Neuronal stem cell (in vitro differentiated cells): ENCODE data around the gene CEP131.

Experiments
- DNase-seq: peaks from one replicate; pipeline ENCODE4 v3.0.0-alpha.2; 2013; ENCODE audit warnings: low spot score
- H2AFZ ChIP-seq: one replicate; pipeline ENCODE4 v1.6.1; 2013; ENCODE audit warnings: mild to moderate bottlenecking, low read length, inconsistent platforms
- H2AK5ac ChIP-seq: 2 replicates; pipeline ENCODE4 v1.6.1; 2013; ENCODE audit warnings: low read depth, mild to moderate bottlenecking, inconsistent platforms, low read length, moderate library complexity, mixed read lengths
- H2BK120ac ChIP-seq: 2 replicates; pipeline ENCODE4 v1.6.1; 2013; ENCODE audit warnings: low read depth, mild to moderate bottlenecking, inconsistent platforms, low read length, moderate library complexity, mixed read lengths
- H2BK12ac ChIP-seq: one replicate; pipeline ENCODE4 v1.6.1; 2013; ENCODE audit warnings: low read length, inconsistent platforms
- H2BK15ac ChIP-seq: 2 replicates; pipeline ENCODE4 v1.6.1; 2013; ENCODE audit warnings: mild to moderate bottlenecking, low read length, inconsistent platforms, mixed read lengths
- H2BK5ac ChIP-seq: one replicate; pipeline ENCODE4 v1.6.1; 2013; ENCODE audit warnings: inconsistent platforms, mild to moderate bottlenecking, low read length, moderate library complexity
- H3K14ac ChIP-seq: one replicate; pipeline ENCODE4 v1.6.1; 2013; ENCODE audit warnings: low read length, inconsistent platforms
- H3K18ac ChIP-seq: 2 replicates; pipeline ENCODE4 v1.6.1; 2013; ENCODE audit warnings: low read length, inconsistent platforms
- H3K23ac ChIP-seq: 2 replicates; pipeline ENCODE4 v1.6.1; 2013; ENCODE audit warnings: low read depth, mild to moderate bottlenecking, mixed read lengths, low read length, inconsistent platforms; ENCODE audit not compliant: poor library complexity
- H3K27ac ChIP-seq: replicated peaks from 3 replicates; pipeline ENCODE4 v1.5.1; 2013; ENCODE audit warnings: low read length, inconsistent platforms
- H3K27me3 ChIP-seq, 3 experiments: 2 replicates each; pipeline ENCODE4 v1.6.1; 2013; ENCODE audit warnings: low read length in 3 of 3, mild to moderate bottlenecking in 2 of 3, inconsistent platforms in 1 of 3, low read depth in 1 of 3, mixed read lengths in 1 of 3, moderate library complexity in 1 of 3; ENCODE audit not compliant: control insufficient read depth in 3 of 3, insufficient read depth in 3 of 3
- H3K36me3 ChIP-seq, 2 donors: replicated peaks in 1 of 2; 2 replicates each; pipeline ENCODE4 v1.6.1; 2013; ENCODE audit warnings: low read length in 2 of 2; ENCODE audit not compliant: control insufficient read depth in 2 of 2, insufficient read depth in 2 of 2
- H3K4ac ChIP-seq: 2 replicates; pipeline ENCODE4 v1.6.1; 2013; ENCODE audit warnings: inconsistent platforms, mild to moderate bottlenecking, low read length, moderate library complexity
- H3K4me1 ChIP-seq, 2 donors: 1 replicate in 1 of 2; 2 replicates in 1 of 2; pipeline ENCODE4 v1.6.1; 2013; ENCODE audit warnings: low read length in 2 of 2, low read depth in 1 of 2; ENCODE audit not compliant: control insufficient read depth in 2 of 2, insufficient read depth in 1 of 2
- H3K4me2 ChIP-seq: one replicate; pipeline ENCODE4 v1.6.1; 2013; ENCODE audit warnings: mild to moderate bottlenecking, low read length, inconsistent platforms; ENCODE audit not compliant: insufficient read depth, poor library complexity, severe bottlenecking
- H3K4me3 ChIP-seq, 2 donors: 2 replicates each; pipeline ENCODE4 v1.5.1; 2013; ENCODE audit warnings: low read length in 2 of 2, mild to moderate bottlenecking in 2 of 2, inconsistent platforms in 1 of 2, moderate library complexity in 1 of 2
- H3K79me1 ChIP-seq: one replicate; pipeline ENCODE4 v1.6.1; 2013; ENCODE audit warnings: low read depth, mild to moderate bottlenecking, inconsistent platforms, low read length, moderate library complexity
- H3K9ac ChIP-seq: one replicate; pipeline ENCODE4 v1.6.1; 2013; ENCODE audit warnings: mild to moderate bottlenecking, low read depth, low read length, inconsistent platforms; ENCODE audit not compliant: poor library complexity
- H3K9me3 ChIP-seq, 2 donors: replicated peaks in 1 of 2; 2 replicates each; pipeline versions ENCODE3 to v1.6.1; 2013; ENCODE audit warnings: low read length in 2 of 2, mild to moderate bottlenecking in 2 of 2, inconsistent platforms in 1 of 2, low read depth in 1 of 2, mixed read lengths in 1 of 2, moderate library complexity in 1 of 2; ENCODE audit not compliant: control insufficient read depth in 2 of 2, insufficient read depth in 1 of 2
- H4K8ac ChIP-seq: one replicate; pipeline ENCODE4 v1.6.1; 2013; ENCODE audit warnings: low read depth, mild to moderate bottlenecking, inconsistent platforms, low read length, moderate library complexity
- H4K91ac ChIP-seq: one replicate; pipeline ENCODE4 v1.6.1; 2013; ENCODE audit warnings: low read length, low read depth, mild to moderate bottlenecking, inconsistent platforms; ENCODE audit not compliant: poor library complexity
- WGBS, 2 donors: extraction: QIAGEN DNeasy Blood & Tissue Kit; methylation state at CpG; one replicate each; pipeline ENCODE4 v1.1.7; 2013; ENCODE audit warnings: missing lambda C conversion rate in 2 of 2, mixed read lengths in 1 of 2; ENCODE audit not compliant: insufficient read length in 2 of 2, insufficient replicate concordance in 1 of 2; ENCODE audit errors: extremely low coverage in 2 of 2; 5-methylcytosine and 5-hydroxymethylcytosine counted together

CEP131 gene

GRCh38 chr17:81221371-81221841 is 1.4 kb downstream of the CEP131 start:
- peak overlapping the region; percentile 70 for H3K18ac ChIP-seq
- WGBS, 2 donors = no CpG with 5 or more reads among the region's 11 CpGs
- H2BK5ac ChIP-seq = peak overlapping the region; percentile 83
- no peak overlapping the region for H2BK15ac ChIP-seq
- no peak overlapping the region for H2BK120ac ChIP-seq
- DNase-seq = peak; percentile 52
- peak overlapping the region; percentile 63 for H3K14ac ChIP-seq
- H3K4me1 ChIP-seq = peaks cover 13 to 20% of the 10 kb centered on the region in 2 donors
- peaks cover 20% of the 10 kb centered on the region for H3K79me1 ChIP-seq
- peak overlapping the region; percentile 84 for H2AK5ac ChIP-seq
- peak overlapping the region; percentile 52 for H3K23ac ChIP-seq
- peaks cover 12 to 28% of the 10 kb centered on the region in 2 donors for H3K36me3 ChIP-seq
- H4K91ac ChIP-seq = no peak overlapping the region
- no peaks in the 10 kb centered on the region for H3K9me3 ChIP-seq
- H2BK12ac ChIP-seq = no peak overlapping the region
- H3K27me3 ChIP-seq = no peaks in the 10 kb centered on the region
- no peak overlapping the region for H3K27ac ChIP-seq
- H3K9ac ChIP-seq = peak overlapping the region; percentile 97
- H3K4me2 ChIP-seq = peak overlapping the region; percentile 96
- no peak overlapping the region for H3K4ac ChIP-seq
- no peak overlapping the region for H2AFZ ChIP-seq
- no peak overlapping the region for H4K8ac ChIP-seq
- H3K4me3 ChIP-seq = peak overlapping the region; percentile 92 to 96

DNA sequence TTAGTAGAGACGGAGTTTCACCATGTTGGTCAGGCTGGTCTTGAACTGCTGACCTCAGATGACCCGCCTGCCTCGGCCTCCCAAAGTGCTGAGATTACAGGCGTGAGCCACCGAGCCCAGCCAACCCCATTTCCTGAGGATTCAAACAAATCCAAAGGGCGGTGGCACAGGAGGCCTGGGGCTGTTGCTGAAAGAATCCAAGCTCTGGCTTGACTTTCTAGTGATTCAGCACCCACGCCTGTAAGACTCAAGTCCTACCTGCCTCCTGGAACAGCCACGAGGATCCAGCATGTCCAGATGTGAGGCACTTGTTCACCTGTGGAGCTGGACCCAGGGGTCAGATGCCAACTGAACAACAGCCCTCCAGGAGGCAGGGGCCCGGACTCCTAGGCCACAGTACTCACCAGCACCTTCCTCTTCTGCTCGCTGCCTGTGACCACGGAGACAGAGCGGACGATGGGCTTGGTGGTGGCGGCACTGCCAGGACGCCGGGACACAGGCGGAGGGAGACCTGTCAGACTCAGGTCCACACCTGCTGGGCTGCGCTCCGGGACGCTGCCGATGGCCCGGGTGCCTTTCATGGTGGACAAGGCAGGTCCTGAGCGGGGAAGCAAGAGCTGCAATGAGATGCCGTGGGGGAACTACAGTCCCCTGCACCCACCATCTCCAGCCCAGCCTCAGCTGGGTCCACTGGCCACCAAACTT is 3.1 kb downstream of the CEP131 start:
- Histone ChIP-seq H4K91ac (no peak overlapping the region), H3K9ac (peak overlapping the region; percentile 21), H3K36me3 (peaks cover 12 to 31% of the 10 kb centered on the region in 2 donors), H2BK12ac (no peak overlapping the region), H2BK15ac (peak overlapping the region; percentile 58), H3K4ac (no peak overlapping the region), H3K4me2 (no peak overlapping the region), H2AK5ac (no peak overlapping the region), H3K18ac (no peak overlapping the region), H3K4me3 (peak overlapping the region in 1 of 2 donors; percentile 38), H3K23ac (peak overlapping the region; percentile 85), H3K9me3 (no peaks in the 10 kb centered on the region), H3K4me1 (peaks cover 13 to 20% of the 10 kb centered on the region in 2 donors), H2AFZ (no peak overlapping the region), H3K27me3 (no peaks in the 10 kb centered on the region), H3K27ac (no peak overlapping the region), H3K14ac (no peak overlapping the region), H2BK120ac (peak overlapping the region; percentile 54), H4K8ac (no peak overlapping the region), H3K79me1 (peaks cover 20% of the 10 kb centered on the region), H2BK5ac (peak overlapping the region; percentile 75)
- no CpG with 5 or more reads among the region's 24 CpGs for WGBS, 2 donors
- no peak for DNase-seq

DNA sequence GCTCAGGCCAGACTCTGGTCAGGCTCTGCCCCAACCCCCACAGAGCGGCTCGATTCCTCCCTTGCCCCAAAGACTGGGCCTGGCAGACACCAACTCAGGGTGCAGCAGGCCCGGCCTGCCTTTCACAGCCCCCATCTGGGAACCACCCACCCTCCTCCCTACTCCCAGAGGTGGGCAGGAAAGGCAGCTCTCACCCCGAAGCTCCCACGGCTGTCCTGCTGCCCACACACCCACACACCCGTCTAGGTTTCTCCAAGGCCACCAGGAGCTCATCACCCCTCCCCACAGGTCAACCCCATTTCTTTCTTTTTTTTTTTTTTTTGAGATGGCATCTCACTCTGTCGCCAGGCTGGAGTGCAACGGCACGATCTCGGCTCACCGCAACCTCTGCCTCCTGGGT is 3.8 kb downstream of the CEP131 start:
- H3K9ac ChIP-seq = no peak overlapping the region
- H3K4me1 ChIP-seq = peaks cover 13 to 20% of the 10 kb centered on the region in 2 donors
- H3K4me3 ChIP-seq = no peak overlapping the region
- H3K4ac ChIP-seq = no peak overlapping the region
- H3K9me3 ChIP-seq = no peaks in the 10 kb centered on the region
- H3K27me3 ChIP-seq = no peaks in the 10 kb centered on the region
- no peak overlapping the region for H3K14ac ChIP-seq
- no peak overlapping the region for H4K91ac ChIP-seq
- H2AK5ac ChIP-seq = no peak overlapping the region
- H3K79me1 ChIP-seq = peaks cover 20% of the 10 kb centered on the region
- H3K23ac ChIP-seq = no peak overlapping the region
- peaks cover 12 to 31% of the 10 kb centered on the region in 2 donors for H3K36me3 ChIP-seq
- DNase-seq = no peak
- H2BK5ac ChIP-seq = no peak overlapping the region
- H3K4me2 ChIP-seq = no peak overlapping the region
- H2BK120ac ChIP-seq = no peak overlapping the region
- H2BK15ac ChIP-seq = no peak overlapping the region
- H4K8ac ChIP-seq = no peak overlapping the region
- no peak overlapping the region for H3K18ac ChIP-seq
- no peak overlapping the region for H2BK12ac ChIP-seq
- no peak overlapping the region for H2AFZ ChIP-seq
- H3K27ac ChIP-seq = no peak overlapping the region
- no CpG with 5 or more reads among the region's 11 CpGs for WGBS, 2 donors

DNA sequence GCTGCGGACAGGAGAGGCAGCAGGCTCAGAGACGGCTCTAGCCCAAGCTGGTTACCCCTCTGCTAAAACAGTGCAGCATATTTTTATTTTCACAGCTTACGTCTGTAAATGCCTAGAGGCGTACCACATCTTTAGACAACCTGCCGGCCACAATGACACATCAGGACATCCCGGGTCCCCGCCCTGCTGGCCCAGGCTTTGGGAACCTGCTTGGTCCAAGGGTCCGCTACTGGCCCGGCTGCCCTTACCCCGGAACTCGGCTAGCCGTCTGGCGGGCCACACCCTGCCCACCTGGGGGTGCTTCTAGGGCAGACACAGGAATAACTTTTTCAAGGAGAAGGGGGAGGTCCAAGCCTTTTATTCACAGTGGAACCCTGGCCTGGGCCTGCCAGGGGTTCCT is 4.3 kb downstream of the CEP131 start:
- WGBS, 2 donors = no CpG with 5 or more reads among the region's 13 CpGs
- Histone ChIP-seq H3K4ac (no peak overlapping the region), H3K9ac (no peak overlapping the region), H3K4me2 (no peak overlapping the region), H2BK12ac (no peak overlapping the region), H4K91ac (no peak overlapping the region), H4K8ac (no peak overlapping the region), H3K14ac (no peak overlapping the region), H3K4me1 (peaks cover 11 to 17% of the 10 kb centered on the region in 2 donors), H3K27ac (no peak overlapping the region), H3K79me1 (peaks cover 20% of the 10 kb centered on the region), H2AK5ac (no peak overlapping the region), H2BK120ac (no peak overlapping the region), H3K4me3 (no peak overlapping the region), H2AFZ (no peak overlapping the region), H3K23ac (no peak overlapping the region), H3K27me3 (no peaks in the 10 kb centered on the region), H3K18ac (no peak overlapping the region), H2BK15ac (no peak overlapping the region), H3K9me3 (peaks cover 0 to 1% of the 10 kb centered on the region in 2 donors), H3K36me3 (peaks cover 12 to 35% of the 10 kb centered on the region in 2 donors), H2BK5ac (no peak overlapping the region)
- DNase-seq = no peak
